ENCODE results near the gene GLIS1. TPM values are rescaled to one million over a fixed set of nuclear protein-coding genes. Genes with fewer than 3 reads are reported as not detected.
A peak's percentile ranks its signal among the peaks of the same experiment; 100 is the strongest.

The GLIS1 gene
- total and polyA plus RNA-seq, 2 donors (not counting 3 experiments of a cell fraction or from before 2014, with no cell fraction given): not detected

- no TSS peak for BruUV-seq (replicated peaks)
- intact Hi-C loops (cut with micrococcal nuclease): no loop called here
- TF ChIP-seq GATA2 (IDR thresholded peaks at IDR 0.05; ENCODE audit: insufficient read depth, insufficient read length, low read depth, low read length) (no peak), FOS (IDR thresholded peaks at IDR 0.05; ENCODE audit: borderline replicate concordance, insufficient read depth, low read length) (no peak)
- DNase-seq (ENCODE audit: low read depth, low spot score) (peak; percentile 69), FAIRE-seq (peak; percentile 75)
- dilution Hi-C loops (cut with MboI; ENCODE audit: extremely low pct_ligation_motif_present, low sequenced_read_pairs): no loop called here
- H3K4me2 ChIP-seq (ENCODE audit: insufficient read depth, low read length): peak overlapping the region; percentile 68
- no peaks in the 10 kb centered on the region for H3K9me3 ChIP-seq (replicated peaks; ENCODE audit: control insufficient read depth, insufficient read depth, low read length)
- H3K4me1 ChIP-seq (ENCODE audit: control insufficient read depth, extremely low read depth, insufficient read depth, low read length): peaks cover 28% of the 10 kb centered on the region
- no peaks in the 10 kb centered on the region for H3K36me3 ChIP-seq (ENCODE audit: control insufficient read depth in 2 of 2, extremely low read depth in 1 of 2, insufficient read depth in 2 of 2, low read length in 2 of 2)
- H3K27me3 ChIP-seq (ENCODE audit: control insufficient read depth in 2 of 2, insufficient read depth in 2 of 2, low read length in 2 of 2): no peaks in the 10 kb centered on the region
- ChIA-PET POLR2A (no interaction called here), CTCF (interaction anchor here (0.8 to 2.0 kb wide), 5 partner anchors 11 to 94 kb away, joined by 3 to 7 read pairs (median 3); no protein-coding TSS in a partner anchor)
- peak overlapping the region in 2 of 3 experiments; percentile 18 to 40 for H3K4me3 ChIP-seq (replicated peaks in 1 of 3; ENCODE audit: insufficient read depth in 1 of 3, low read depth in 1 of 3, low read length in 3 of 3)
- no peaks in the 10 kb centered on the region for H3K79me2 ChIP-seq (ENCODE audit: control insufficient read depth, insufficient read depth, low read length)
- H3K27ac ChIP-seq (ENCODE audit: insufficient read depth, low read depth, low read length): peak overlapping the region; percentile 77
- peak overlapping the region; percentile 41 for H3K9ac ChIP-seq (replicated peaks; ENCODE audit: extremely low read depth, insufficient read depth, low read length)
- H2AFZ ChIP-seq (ENCODE audit: low read depth, low read length): peak overlapping the region; percentile 47
- no peaks in the 10 kb centered on the region for H3K9me1 ChIP-seq (replicated peaks; ENCODE audit: control insufficient read depth, extremely low read depth, insufficient read depth, low read length)
- H4K20me1 ChIP-seq (replicated peaks; ENCODE audit: control insufficient read depth, extremely low read depth, insufficient read depth, low read length): no peaks in the 10 kb centered on the region
These were observed 28.0 kb upstream of the GLIS1 start for GRCh38 chr1:53766831-53767405.

GRCh38 chr1:53766194-53766742, 27.3 kb upstream of the GLIS1 start:
- H3K4me1 ChIP-seq (ENCODE audit: control insufficient read depth, extremely low read depth, insufficient read depth, low read length): peaks cover 28% of the 10 kb centered on the region
- BruUV-seq (replicated peaks): no TSS peak

More at GRCh38 chr1:53766194-53766742, 27.3 kb upstream of the GLIS1 start:
- H3K9me1 ChIP-seq (replicated peaks; ENCODE audit: control insufficient read depth, extremely low read depth, insufficient read depth, low read length): no peaks in the 10 kb centered on the region
- dilution Hi-C loops (cut with MboI; ENCODE audit: extremely low pct_ligation_motif_present, low sequenced_read_pairs): no loop called here
- H2AFZ ChIP-seq (ENCODE audit: low read depth, low read length): peak overlapping the region; percentile 7
- no peaks in the 10 kb centered on the region for H3K27me3 ChIP-seq (ENCODE audit: control insufficient read depth in 2 of 2, insufficient read depth in 2 of 2, low read length in 2 of 2)
- H3K4me3 ChIP-seq (replicated peaks in 1 of 3; ENCODE audit: insufficient read depth in 1 of 3, low read depth in 1 of 3, low read length in 3 of 3): no peak overlapping the region
- POLR2A ChIA-PET: no interaction called here
- H3K9ac ChIP-seq (replicated peaks; ENCODE audit: extremely low read depth, insufficient read depth, low read length): peak overlapping the region; percentile 41
- DNase-seq (ENCODE audit: low read depth, low spot score): no peak
- H3K36me3 ChIP-seq (ENCODE audit: control insufficient read depth in 2 of 2, extremely low read depth in 1 of 2, insufficient read depth in 2 of 2, low read length in 2 of 2): no peaks in the 10 kb centered on the region
- TF ChIP-seq JUN (IDR thresholded peaks at IDR 0.05; ENCODE audit: borderline replicate concordance, insufficient read depth, insufficient read length, low read depth) (no peak), MYC (IDR thresholded peaks at IDR 0.05; ENCODE audit: low read depth, low read length) (no peak), POLR2AphosphoS5 (IDR thresholded peaks at IDR 0.05; ENCODE audit: insufficient read depth, low read depth, low read length) (no peak)
- H3K27ac ChIP-seq (ENCODE audit: insufficient read depth, low read depth, low read length): peak overlapping the region; percentile 77
- H3K9me3 ChIP-seq (replicated peaks; ENCODE audit: control insufficient read depth, insufficient read depth, low read length): no peaks in the 10 kb centered on the region
- FAIRE-seq: peak; percentile 68
- H4K20me1 ChIP-seq (replicated peaks; ENCODE audit: control insufficient read depth, extremely low read depth, insufficient read depth, low read length): no peaks in the 10 kb centered on the region
- peak overlapping the region; percentile 68 for H3K4me2 ChIP-seq (ENCODE audit: insufficient read depth, low read length)
- CTCF ChIA-PET: interaction anchor here (0.7 to 2.0 kb wide), 6 partner anchors 11 to 95 kb away, joined by 3 to 7 read pairs (median 3); no protein-coding TSS in a partner anchor
- no peaks in the 10 kb centered on the region for H3K79me2 ChIP-seq (ENCODE audit: control insufficient read depth, insufficient read depth, low read length)
- intact Hi-C loops (cut with micrococcal nuclease): no loop called here
